HG02798 (cell line): ENCODE measurements around the gene TWNK.

Experiments
- ATAC-seq: cut with Tn5 transposase; IDR thresholded peaks from one replicate; pipeline ENCODE4 v1.9.1; 2021; ENCODE audit warnings: mild to moderate bottlenecking; ENCODE audit not compliant: unreplicated experiment, poor library complexity

Gene TWNK

DNA sequence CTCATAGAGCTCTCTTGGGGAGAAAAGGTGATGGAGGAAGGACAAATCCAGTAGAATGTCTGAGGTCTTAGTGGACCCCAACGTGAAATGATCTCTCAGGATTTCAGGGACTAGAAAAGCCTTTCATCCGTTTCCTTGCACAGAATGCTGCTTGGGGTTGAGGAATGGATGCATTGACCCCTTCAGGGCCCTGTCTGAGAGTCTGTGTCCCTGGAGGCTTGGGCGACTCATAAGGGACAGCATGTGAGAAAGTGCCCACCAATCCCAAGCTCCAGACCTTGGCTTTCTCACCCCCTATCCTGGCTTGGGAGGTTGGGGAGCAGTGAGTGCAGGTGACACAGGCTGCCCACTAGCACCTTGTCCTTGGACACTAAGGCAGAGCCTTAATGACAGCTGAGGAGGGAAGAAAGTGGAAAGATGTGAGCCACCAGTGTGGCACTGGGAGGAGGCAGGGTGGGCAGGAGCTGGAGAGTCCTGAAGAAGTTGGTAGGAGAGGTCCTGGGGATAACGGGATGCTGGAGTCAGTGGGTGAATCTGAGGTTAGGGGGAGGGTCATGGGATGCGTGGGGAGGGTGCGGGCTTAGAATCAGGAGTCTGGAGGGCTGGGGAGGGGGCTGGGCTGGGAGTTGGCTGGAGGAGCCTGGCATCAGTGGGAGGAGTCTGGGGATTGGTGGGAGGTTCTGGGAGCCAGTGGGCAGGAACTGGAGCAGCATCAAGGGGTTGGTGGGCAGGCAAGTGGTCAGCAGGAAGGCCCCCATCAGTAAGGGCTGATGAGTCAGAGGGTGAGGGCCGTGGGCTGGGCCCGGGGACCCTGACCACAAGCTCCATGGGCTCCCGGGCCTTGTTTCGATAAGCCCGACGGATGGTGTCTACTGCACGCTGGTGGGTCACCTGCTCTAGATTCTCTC is 20.8 kb downstream of the TWNK start:
- ATAC-seq, result no peak

DNA sequence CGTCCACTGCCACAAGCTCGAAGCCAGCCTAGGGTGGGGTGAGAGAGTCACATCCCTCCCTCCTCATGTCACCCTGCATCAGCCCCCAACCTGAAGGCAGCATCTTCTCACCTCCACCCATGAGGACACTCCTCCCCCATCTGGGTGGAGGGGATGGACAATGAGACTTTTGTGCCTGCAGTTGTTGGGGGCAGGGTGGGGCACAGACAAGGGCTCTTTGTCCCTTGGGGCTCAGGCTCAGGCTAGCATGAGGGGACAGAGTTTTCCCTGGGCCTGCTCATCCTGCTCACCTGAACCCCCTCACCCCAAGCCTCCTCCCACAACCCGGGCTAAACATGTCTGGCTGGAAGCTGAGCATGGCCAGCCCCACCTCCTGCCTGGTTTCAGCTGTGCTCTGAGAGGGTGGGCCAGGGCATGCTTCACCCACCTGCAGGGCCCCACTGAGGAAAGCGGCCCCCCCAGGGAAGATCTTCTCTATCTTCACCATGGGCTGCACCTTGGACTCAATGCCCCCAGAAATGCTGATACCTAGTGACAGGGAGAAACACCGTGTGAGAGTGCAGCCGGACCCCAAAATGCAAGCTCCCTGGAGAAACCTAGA is 21.6 kb downstream of the TWNK start:
- ATAC-seq, result no peak

DNA sequence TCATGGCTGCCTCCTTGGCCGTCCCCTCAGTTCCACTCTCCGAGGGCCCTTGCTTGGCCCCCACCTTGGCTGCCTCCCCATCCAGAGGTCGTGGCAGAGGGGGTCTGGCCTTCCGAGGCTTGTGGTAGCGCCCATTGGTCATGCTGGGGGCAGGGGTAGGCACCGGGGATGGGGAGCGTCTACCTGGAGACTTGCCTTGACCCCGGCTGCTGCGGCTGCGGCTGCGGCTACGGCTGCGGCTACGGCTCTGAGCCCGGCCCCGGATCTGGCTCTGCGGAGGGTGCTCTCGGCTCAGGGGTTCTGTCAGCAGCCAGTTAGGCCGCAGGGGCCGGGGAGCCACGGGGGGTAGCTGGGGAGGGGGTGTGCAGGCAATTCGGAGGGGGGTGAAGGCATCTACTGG is 23.0 kb downstream of the TWNK start:
- ATAC-seq, result no peak

DNA sequence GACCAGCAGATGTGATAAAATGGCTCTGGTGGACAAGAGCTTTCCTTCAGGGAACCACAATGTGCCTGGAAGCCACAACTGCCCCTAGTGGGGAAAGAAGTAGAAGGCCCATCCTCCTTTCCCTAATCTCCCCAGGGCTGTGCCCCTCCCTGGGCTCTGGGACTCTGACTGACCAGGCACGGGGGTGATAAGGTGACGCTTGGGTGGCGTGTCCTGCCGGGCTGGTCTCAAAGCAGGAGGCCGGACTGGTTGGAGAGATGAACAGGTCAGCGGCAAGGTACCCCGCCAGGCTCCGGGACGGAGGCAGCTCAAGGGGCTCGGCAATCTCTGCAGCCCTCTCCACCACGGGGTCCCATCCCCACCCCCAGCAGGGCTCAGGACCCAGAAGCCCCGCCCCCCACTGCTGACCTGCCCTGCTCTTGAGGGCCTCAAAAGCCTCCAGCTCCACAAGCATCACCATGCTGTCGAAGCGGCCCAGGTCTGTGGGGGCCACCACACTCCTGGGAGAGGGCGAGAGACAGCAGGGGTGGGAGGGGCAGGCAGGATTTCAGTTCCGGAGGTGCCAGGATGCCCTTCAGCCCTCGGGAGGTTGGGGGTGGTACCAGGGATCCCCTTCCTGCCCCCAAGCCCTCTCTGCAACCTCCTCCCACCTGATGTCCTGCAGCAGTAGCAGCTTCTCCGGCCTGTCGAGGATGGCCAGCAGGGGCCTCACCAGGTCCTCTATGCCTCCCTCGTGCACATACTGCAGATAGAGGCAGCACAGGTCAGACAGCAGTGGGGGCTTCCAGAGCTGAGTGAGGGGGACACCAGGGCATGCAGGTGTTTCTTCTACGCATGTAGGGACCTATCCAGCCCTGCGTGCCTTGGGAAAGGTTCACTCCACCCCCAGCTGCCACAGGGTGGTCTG is 24.4 kb downstream of the TWNK start:
- no peak for ATAC-seq

DNA sequence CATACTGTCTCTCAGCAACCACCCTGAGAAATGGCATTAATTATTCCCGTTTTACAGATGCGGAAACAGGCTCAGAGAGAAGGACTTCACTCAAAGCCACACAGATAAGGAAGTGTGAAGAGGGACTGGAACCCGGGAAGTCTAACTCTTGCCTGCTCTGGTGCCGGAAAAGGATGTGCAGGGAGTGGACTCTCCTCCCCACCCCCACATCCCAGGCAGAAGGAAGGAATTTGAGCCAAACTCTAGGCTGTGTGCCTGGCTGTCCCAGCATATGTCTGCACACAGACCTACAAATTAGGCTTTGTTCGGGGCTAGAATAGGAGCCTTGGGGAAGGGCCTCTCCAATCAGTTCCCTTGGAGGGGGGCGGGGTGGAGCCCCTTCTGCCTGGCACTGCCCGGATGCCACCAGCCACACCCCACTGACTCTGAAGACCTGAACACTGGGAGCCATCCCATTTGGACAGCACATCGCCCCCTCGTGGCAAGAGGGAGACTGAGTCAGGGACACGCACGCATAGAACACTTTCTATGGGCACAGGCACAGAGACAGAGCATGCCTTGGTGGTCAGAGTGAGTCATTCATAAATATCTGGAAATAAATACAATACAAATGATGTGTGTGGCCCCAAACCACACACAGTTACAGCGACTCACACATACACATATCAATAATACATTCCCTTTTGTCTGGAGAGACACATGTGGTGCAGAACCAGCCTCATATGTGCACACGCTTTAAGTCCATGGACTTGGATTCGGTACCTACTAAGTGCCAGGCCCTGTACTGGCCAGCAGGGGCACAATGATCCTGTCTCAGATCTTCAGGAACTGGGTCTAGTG is 25.4 kb downstream of the TWNK start:
- peak; percentile 71 for ATAC-seq

DNA sequence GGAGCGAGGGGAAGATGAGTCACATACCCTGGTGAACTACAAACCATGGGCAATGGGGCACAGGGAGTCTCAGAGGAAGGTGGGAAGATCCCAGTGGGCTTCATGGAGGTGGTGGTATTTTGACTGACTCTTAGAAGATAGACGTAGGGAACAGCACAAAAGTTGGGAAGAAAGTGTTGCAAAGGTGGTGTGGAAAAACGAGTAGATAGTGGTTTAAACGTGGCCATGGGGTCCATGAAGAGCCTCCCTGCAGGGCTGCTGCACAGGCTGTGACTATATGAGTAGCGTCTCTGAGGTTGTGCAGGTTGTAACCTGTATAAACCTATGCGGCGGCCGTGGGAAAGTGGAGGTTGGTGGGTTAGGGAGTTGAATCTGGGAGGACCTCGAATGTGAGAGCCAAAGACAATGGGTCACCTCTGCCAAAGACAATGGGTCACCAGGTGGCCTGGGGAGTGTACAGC is 26.1 kb downstream of the TWNK start:
- no peak for ATAC-seq

DNA sequence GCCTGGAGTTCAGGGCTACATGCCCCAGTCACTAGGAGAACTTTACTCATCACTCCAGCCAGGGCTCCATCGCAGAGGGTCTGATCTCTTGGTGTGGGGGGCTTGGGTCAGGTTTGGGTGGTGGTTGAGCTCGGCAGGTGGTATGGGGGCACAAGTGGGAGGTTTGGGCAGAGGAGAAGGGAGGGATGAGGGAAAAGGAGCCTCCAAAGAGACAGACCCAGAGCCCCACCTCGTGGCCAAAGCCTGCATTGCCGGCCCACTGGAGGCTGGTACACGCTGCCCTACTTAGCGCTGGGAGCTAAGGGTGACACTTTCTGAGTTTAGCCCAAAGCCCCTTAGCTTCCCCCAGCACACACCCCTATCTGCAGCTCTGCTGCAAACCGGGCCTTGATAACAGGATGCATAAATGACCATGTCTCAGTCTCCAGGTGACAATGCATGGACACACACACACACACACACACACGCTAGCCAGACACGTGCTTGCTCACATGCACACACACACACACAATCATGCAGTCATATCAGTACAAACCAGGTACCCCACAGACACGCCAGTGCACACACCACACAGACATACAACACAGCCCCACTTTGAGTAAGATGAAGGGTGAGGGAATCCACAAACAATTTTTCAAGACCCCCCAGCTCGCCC is 27.0 kb downstream of the TWNK start:
- ATAC-seq, result no peak

DNA sequence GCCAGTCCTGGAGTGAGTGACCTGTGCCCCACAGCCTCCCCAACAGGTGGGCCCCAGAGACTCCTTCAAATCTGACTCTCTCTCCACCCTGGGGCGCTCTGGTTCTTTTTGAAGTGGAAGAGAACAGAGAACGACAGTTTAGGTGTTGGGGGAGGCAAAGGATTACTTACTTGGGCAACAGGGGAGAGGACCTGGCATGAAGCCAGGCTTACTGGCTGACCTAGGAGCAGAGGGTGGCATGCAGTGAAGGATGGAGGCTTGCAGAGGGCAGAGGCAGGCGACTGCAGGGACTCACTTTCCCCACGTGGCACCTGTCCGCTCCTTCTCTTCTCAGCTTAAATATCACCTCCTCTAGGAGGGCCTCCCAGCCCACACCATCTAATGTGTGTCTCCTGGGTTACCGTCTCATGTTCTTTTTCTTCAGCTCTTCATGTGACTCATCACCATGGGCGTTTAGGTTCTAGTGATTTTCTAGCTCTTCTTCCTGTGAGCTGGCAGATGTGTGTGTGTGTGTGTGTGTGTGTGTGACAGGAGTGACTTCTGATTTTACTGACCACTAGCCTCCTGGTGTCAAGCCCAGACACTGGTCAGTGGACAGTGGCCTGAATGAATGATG is 27.7 kb downstream of the TWNK start:
- no peak for ATAC-seq

DNA sequence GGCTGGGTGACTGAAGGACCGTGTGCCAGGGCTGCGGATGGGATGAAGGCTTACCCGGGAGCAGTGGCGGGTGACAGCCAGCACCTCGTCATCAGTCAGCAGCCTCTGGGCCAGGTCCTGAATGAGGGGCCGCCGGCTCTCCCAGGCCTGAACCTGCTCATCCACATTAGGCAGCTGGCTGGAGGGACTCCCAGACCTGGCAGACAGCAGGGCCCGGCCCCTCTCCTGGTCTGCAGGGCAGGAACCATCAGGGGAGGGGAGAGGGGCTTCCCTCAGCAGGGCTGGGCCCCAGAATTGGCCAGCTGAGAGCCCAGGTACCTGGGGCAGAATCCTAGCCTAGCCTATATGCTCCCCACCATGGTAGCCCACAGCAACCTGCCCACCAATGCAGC is 28.2 kb downstream of the TWNK start:
- no peak for ATAC-seq

DNA sequence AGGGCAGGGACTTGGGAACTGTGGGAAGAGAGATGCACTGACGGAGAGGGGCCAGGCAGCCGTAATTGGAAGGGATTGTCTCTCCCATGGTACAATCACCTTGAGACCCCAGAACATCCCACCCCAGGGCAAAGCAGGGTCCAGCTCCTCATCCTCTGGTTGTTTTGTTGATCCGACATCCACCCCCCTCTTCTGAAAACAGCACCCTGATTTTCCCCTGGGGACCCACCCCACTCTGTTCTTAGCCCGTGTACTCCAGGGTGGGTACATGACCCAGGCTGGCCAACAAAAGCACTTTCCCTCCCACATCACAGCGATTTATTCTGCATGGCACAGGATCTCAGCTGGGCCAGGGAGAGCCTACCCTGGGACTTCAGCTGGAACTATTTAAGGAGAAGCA is 29.5 kb downstream of the TWNK start:
- ATAC-seq, result no peak

DNA sequence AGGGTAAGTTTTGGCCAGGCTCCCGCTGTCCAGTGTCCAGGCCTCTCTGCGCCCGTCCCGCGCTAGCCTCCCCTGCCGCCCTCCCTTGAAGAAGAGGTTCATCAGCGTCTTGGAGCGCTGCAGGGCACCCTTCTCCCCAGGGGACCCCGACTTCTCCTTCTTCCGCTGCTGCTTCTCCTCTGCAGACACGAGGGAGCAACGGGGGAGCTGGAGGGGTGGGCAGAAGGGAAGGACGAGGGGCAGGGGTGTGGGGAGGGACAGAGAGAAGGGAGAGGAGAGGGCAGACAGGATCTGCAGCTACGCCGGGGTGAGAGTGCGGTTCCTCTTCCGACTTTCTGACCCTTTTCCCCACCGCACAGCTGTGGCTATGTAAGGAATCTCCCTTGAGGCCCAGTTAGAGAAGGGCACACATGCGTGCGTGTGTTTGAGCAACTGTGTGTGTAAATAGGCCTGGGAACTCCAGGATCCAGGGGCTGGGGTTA is 30.8 kb downstream of the TWNK start:
- no peak for ATAC-seq

DNA sequence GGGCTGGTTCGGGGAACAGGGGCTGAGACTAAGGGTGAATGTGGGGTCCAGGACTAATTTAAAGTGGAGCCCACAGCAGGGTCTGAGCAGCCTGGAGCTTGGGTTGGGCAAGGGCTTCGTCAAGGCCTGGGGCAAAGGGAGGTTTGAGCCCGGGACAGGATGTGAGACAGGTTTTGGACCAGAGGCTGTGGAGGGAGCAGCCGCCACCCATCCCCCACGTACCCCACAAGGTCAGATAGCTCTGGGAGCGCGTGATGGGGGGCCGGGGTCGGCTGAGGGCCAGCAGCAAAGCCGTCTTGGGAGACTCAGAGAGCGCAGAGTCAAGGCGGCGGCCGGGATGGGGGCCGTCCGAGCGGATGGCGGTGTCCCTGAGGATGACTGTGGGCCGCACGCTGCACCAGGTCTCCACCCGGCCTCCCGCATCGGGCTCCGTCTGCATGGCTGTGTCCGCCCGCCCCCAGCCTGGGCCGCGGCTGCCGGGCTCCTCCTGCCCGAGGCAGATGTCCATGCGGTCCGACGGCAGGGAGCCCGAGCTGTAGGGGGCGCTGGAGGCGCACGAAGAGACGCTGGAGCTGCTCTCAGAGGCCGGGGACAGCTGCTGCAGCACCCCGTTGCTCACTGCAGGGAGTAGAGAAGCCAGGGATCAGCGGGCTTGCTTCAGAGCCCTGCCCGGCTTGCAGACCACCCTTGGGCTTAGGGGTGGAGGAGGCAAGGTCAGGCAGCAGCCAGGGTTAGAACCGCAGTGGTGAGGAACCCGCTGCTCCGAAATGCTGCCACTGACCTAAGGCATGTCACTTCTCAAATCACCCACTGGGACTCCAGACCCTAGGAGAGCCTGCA is 31.5 kb downstream of the TWNK start:
- ATAC-seq, result no peak

DNA sequence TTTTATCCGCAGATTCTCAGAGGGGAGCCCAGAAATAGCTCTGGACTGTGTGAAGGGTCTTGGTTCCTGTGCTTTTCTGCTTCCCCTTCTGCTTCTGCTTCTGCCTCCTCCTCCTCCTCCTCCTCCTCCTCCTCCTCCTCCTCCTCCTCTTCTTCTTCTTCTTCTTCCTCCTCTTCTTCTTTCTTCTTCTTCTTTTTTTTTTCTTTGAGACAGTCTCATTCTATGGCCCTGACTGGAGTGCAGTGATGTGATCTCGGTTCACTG is 32.0 kb downstream of the TWNK start:
- ATAC-seq, result no peak

DNA sequence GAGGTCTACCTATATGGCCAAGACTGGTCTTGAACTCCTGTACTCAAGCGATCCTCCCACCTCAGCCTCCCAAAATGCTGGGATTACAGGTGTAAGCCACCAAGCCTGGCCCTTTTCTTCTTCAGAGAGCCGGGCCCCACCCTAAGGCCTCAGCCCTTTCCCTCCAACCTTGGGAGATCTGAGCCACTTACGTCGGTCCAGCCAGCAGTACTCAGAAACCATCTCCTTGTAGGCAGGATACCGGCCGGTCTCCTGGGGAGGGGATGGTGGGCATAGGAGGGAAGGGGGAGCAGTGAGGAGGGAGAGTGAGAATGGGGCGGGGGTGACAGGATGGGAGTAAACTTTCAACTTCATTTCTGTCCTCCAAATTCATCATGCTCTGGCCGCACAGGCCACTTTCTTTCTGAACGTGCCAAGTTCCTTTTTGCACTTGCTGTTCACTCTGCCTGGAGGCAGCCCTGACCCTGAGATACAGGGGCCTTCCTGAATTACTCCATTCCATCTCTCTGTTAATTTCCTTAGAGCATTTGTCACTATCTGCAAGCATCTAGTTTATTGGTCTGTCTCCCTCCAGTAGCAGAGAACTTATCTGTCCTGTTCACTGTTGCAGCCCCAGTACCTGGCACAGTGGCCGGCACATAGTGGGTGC is 33.2 kb downstream of the TWNK start:
- ATAC-seq, result no peak

DNA sequence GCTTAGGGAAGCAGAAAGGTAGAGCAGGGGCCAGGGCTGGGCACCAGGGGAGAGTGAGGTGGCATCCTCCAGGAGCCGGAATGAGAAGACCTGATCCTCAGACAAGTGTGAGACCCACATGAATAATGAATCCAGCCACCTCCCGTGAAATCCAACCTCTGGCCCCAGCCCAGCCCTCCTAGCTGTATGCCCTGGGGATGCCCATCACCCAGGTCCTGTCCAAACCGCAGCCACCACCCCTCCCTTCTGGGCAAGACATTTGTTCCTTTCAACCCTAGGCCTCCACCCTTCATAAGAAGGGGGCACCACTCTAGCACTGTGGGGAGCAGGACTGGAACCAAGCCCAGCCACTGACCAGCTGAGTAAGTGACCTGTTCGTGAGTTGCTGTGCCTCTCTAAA is 33.9 kb downstream of the TWNK start:
- ATAC-seq, result no peak

DNA sequence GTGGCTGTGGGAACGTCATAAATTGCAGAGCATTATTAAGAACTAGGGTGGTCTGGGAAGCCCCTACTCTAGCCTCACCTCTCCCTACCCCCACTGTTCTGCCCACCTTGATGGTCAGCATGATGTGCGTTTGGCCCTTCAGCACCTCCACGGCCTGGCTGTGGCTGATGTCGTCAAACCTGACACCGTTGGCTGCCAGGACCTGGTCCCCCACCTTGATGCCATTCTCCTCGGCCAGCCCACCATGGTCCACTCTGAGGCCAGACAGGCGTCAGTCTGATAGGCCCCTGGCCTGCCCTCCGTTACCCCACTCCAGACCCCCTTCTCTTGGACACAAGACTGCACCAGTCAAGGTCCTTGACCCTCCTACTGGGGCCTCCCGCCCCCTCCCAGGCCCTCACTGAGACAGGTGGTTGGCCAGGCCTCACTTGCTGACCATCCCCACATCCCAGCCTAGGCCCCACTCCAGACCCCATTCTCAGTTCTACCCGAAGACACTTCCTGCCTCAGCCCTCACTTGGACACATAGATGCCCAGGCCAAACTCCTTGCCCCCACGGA is 34.4 kb downstream of the TWNK start:
- ATAC-seq, result no peak

DNA sequence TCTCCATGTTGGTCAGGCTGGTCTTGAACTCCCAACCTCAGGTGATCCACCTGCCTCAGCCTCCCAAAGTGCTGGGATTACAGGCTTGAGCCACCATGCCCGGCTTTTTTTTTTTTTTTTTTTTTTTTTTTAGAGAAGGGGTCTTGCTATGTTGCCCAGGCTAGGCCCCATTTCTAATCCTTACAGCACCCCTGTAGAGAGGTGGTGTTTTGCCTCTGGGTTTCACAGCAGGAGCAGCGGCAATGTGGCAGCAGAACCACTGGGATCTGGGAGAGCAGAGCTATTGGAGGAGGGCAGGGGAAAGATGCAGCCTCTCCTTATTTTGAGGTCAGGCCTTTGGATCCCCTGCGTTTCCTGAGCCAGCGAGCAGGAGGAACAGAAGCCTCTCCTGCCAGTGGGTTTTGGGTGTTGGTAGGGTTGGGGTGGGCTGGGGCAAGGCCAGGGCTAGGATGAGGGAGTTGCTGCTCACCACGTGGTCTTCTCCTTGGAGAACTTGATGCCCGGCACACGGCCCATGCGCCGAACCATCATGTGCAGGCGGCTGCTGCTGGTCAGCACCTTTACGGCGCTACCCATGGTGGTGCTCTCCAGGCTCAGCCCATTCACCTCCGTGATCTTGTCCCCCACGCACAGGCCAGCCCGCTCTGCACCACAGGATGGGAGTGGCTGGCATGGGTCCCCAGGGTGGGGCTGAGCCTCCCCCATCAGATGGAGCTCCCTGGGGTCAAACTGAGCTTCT is 35.8 kb downstream of the TWNK start:
- ATAC-seq, result no peak
